Vagina (tissue), 2 donors: ENCODE results near the gene ACSF2. TPM values are rescaled to one million over a fixed set of nuclear protein-coding genes. Genes with fewer than 3 reads are reported as not detected.

Experiments
- DNase-seq, 2 donors: peaks; one replicate each; pipeline ENCODE4 v3.0.0-alpha.2; 2017; ENCODE audit errors: extremely low spot score in 2 of 2
- H3K27ac ChIP-seq: fragments of 200-600 bp; sonication (generic); one replicate; pipeline ENCODE4 v1.5.1; 2019
- H3K27me3 ChIP-seq: fragments of 200-600 bp; sonication (generic); one replicate; pipeline ENCODE4 v1.5.1; 2019
- H3K36me3 ChIP-seq, 2 donors: fragments of 200-600 bp; sonication (generic); one replicate each; pipeline ENCODE4 v1.5.1; 2017 to 2019
- H3K4me1 ChIP-seq: fragments of 200-600 bp; sonication (generic); one replicate; pipeline ENCODE4 v1.5.1; 2019
- H3K4me3 ChIP-seq, 2 donors: fragments of 200-600 bp; sonication (generic); 1 replicate in 1 of 2; 2 replicates in 1 of 2; pipeline ENCODE4 v1.5.1; 2016 to 2019
- H3K9me3 ChIP-seq: fragments of 200-600 bp; sonication (generic); one replicate; pipeline ENCODE4 v1.5.1; 2019
- CTCF ChIP-seq, 3 experiments: fragments of 450-650 bp in 2 of 3; fragments of 200-600 bp in 1 of 3; sonication (generic) in 1 of 3; IDR thresholded peaks; one replicate each; pipeline ENCODE4 v1.5.1; 2017 to 2019; ENCODE audit warnings: antibody characterized with exemption in 3 of 3, mild to moderate bottlenecking in 2 of 3, moderate library complexity in 2 of 3
- POLR2A ChIP-seq, 2 donors: fragments of 450-650 bp; IDR thresholded peaks; one replicate each; pipeline ENCODE4 v1.6.1; 2017; ENCODE audit warnings: antibody characterized with exemption in 2 of 2, mild to moderate bottlenecking in 2 of 2, moderate library complexity in 2 of 2
- POLR2AphosphoS5 ChIP-seq, 2 donors: sonication (generic); formaldehyde crosslinking; IDR thresholded peaks; one replicate each; pipeline ENCODE4 v1.9.0; 2017; ENCODE audit warnings: antibody characterized with exemption in 2 of 2, mild to moderate bottlenecking in 2 of 2, low read depth in 1 of 2; ENCODE audit not compliant: insufficient read depth in 1 of 2
- intact Hi-C: fragments of 100-400 bp; cut with DNase I; formaldehyde crosslinking; loops from one replicate; pipeline ENCODE4 v1.15.1; 2023
- total RNA-seq: library from RNA; depleted of rRNA; stranded (reverse); fragments of >200 nt; gene quantifications from one replicate; pipeline ENCODE4 v1.2.3, GENCODE V29; 2016

The ACSF2 gene
- total RNA-seq, 1 donor from 2014 or later, result 56.0 TPM

- peak overlapping the region; percentile 89 for H3K27ac ChIP-seq
- H3K4me3 ChIP-seq, result no peak overlapping the region
- intact Hi-C loops, result loop anchor here (5.0 to 10.0 kb wide), 2 partner anchors 60 to 363 kb away; no protein-coding TSS in a partner anchor
- H3K27me3 ChIP-seq, result no peaks in the 10 kb centered on the region
- H3K4me1 ChIP-seq, result peaks cover 29% of the 10 kb centered on the region
- no peak for DNase-seq
- no peak for TF ChIP-seq CTCF (IDR thresholded peaks at IDR 0.05)
- TF ChIP-seq POLR2AphosphoS5 (IDR thresholded peaks at IDR 0.05; ENCODE audit: insufficient read depth in 1 of 2, low read depth in 1 of 2), result no peak
- no peak for TF ChIP-seq POLR2A (IDR thresholded peaks at IDR 0.05)
- no peaks in the 10 kb centered on the region for H3K9me3 ChIP-seq
- H3K36me3 ChIP-seq, result peaks cover 0 to 16% of the 10 kb centered on the region in 2 donors
Observed at GRCh38 chr17:50482110-50482509, 56.1 kb downstream of the ACSF2 start.

GRCh38 chr17:50482516-50482915 is 56.5 kb downstream of the ACSF2 start:
- TF ChIP-seq POLR2A (IDR thresholded peaks at IDR 0.05) (no peak), CTCF (IDR thresholded peaks at IDR 0.05) (peak; percentile 83 to 92 (median 89)), POLR2AphosphoS5 (IDR thresholded peaks at IDR 0.05; ENCODE audit: insufficient read depth in 1 of 2, low read depth in 1 of 2) (peak; percentile 56 to 96)
- no peak overlapping the region for H3K4me3 ChIP-seq
- peak overlapping the region; percentile 89 for H3K27ac ChIP-seq
- intact Hi-C loops, result loop anchor here (5.0 to 10.0 kb wide), 2 partner anchors 60 to 362 kb away; no protein-coding TSS in a partner anchor
- no peaks in the 10 kb centered on the region for H3K9me3 ChIP-seq
- no peaks in the 10 kb centered on the region for H3K27me3 ChIP-seq
- peaks cover 29% of the 10 kb centered on the region for H3K4me1 ChIP-seq
- H3K36me3 ChIP-seq, result peaks cover 0 to 19% of the 10 kb centered on the region in 2 donors
- peak in 1 of 2 donors; percentile 97 for DNase-seq

GRCh38 chr17:50483266-50483665 is 57.2 kb downstream of the ACSF2 start:
- intact Hi-C loops, result loop anchor here (5.0 to 10.0 kb wide), 2 partner anchors 59 to 362 kb away; no protein-coding TSS in a partner anchor
- TF ChIP-seq POLR2AphosphoS5 (IDR thresholded peaks at IDR 0.05; ENCODE audit: insufficient read depth in 1 of 2, low read depth in 1 of 2), result no peak
- TF ChIP-seq CTCF (IDR thresholded peaks at IDR 0.05), result no peak
- no peak for TF ChIP-seq POLR2A (IDR thresholded peaks at IDR 0.05)

GRCh38 chr17:50484386-50485155 is 58.6 kb downstream of the ACSF2 start:
- no peak for DNase-seq
- intact Hi-C loops, result loop anchor here (5.0 to 10.0 kb wide), 2 partner anchors 58 to 360 kb away; no protein-coding TSS in a partner anchor
- TF ChIP-seq POLR2AphosphoS5 (IDR thresholded peaks at IDR 0.05; ENCODE audit: insufficient read depth in 1 of 2, low read depth in 1 of 2) (no peak), CTCF (IDR thresholded peaks at IDR 0.05) (no peak), POLR2A (IDR thresholded peaks at IDR 0.05) (no peak)
- peaks cover 18% of the 10 kb centered on the region for H3K4me1 ChIP-seq
- H3K36me3 ChIP-seq, result peaks cover 0 to 19% of the 10 kb centered on the region in 2 donors
- H3K9me3 ChIP-seq, result no peaks in the 10 kb centered on the region
- H3K27me3 ChIP-seq, result no peaks in the 10 kb centered on the region
- no peak overlapping the region for H3K4me3 ChIP-seq
- peak overlapping the region; percentile 89 for H3K27ac ChIP-seq

More at GRCh38 chr17:50483266-50483665, 57.2 kb downstream of the ACSF2 start:
- Histone ChIP-seq H3K27me3 (no peaks in the 10 kb centered on the region), H3K36me3 (peaks cover 0 to 19% of the 10 kb centered on the region in 2 donors), H3K4me3 (no peak overlapping the region), H3K27ac (peak overlapping the region; percentile 89), H3K9me3 (no peaks in the 10 kb centered on the region), H3K4me1 (peaks cover 23% of the 10 kb centered on the region)
- no peak for DNase-seq
